ENCODE data around the gene FTSJ1. TPM values are rescaled to one million over a fixed set of nuclear protein-coding genes. Genes with fewer than 3 reads are reported as not detected.

The FTSJ1 gene
- total and polyA plus RNA-seq, 8 donors, result 19.6 to 92.8 (median 39.0) TPM

DNA sequence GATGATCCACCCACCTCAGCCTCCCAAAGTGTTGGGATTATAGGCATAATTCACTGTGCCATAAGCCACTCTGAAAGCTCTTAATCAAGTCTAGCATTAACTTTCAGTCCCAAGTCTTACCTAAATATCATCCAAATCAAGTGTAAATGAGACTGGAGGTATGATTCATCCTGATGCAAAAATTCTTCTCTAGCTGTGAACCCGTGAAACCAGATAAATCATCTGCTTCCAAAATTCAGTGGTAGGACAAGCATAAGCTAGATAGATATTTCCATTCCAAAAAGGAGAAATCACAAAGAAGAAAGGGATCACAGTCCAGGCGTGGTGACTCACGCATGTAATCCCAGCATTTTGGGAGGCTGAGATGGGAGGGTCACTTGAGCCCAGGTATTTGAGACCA, 54.7 kb downstream of the FTSJ1 start:
- TF ChIP-seq, protein P1, sequence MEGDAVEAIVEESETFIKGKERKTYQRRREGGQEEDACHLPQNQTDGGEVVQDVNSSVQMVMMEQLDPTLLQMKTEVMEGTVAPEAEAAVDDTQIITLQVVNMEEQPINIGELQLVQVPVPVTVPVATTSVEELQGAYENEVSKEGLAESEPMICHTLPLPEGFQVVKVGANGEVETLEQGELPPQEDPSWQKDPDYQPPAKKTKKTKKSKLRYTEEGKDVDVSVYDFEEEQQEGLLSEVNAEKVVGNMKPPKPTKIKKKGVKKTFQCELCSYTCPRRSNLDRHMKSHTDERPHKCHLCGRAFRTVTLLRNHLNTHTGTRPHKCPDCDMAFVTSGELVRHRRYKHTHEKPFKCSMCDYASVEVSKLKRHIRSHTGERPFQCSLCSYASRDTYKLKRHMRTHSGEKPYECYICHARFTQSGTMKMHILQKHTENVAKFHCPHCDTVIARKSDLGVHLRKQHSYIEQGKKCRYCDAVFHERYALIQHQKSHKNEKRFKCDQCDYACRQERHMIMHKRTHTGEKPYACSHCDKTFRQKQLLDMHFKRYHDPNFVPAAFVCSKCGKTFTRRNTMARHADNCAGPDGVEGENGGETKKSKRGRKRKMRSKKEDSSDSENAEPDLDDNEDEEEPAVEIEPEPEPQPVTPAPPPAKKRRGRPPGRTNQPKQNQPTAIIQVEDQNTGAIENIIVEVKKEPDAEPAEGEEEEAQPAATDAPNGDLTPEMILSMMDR (IDR thresholded peaks at IDR 0.05), result no peak
- TF ChIP-seq POLR2A (IDR thresholded peaks at IDR 0.05), result no peak
- TF ChIP-seq POLR2AphosphoS5 (IDR thresholded peaks at IDR 0.05), result no peak
- no peak for TF ChIP-seq EP300 (IDR thresholded peaks at IDR 0.05)

DNA sequence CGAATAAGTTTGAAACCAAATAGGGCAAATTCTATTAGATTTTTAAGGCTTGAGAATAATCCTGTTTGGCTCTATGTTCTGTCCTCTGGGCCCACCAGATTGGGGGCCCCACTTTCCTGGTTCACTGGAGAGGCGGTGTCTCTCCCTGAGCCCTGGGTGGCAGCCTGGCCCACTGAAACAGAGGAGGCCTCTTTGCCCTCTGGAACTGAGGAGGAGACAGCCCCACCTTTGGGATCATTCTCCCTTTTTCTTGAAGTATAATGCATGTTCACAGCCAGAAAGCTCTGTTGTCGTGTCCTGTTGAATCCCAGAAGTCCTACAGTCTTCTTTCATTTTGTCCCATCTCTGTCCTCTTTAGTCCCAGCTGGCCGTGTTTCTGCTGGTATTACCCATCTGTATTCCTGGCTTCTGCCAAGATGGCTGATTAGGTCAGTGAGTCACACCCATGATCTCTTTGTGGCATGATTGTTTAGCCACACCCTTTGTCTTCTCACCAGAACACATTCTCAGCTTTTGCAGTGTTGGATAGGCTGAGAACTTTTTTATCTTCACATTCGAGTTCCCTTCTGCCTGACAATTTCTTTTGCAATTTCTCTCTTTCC, 55.5 kb downstream of the FTSJ1 start:
- WGBS, 5 donors, result 55 to 60% (median 56%) methylated on average over 4 to 5 of the region's 5 CpGs
- Histone ChIP-seq H3K4me3 (no peak overlapping the region), H3K27ac (peak overlapping the region in 3 of 5 donors; percentile 48 to 52 (median 52)), H3K4me1 (no peaks in the 10 kb centered on the region), H3K27me3 (no peaks in the 10 kb centered on the region), H3K36me3 (peaks cover 6 to 28% (median 23%) of the 10 kb centered on the region in 4 donors), H3K9me3 (no peaks in the 10 kb centered on the region)
- intact Hi-C loops (cut with DNase I; ENCODE audit: low total_unique reads), result no loop called here
- DNase-seq, result peak in 1 of 2 donors; percentile 40
- TF ChIP-seq EP300 (IDR thresholded peaks at IDR 0.05) (no peak), POLR2A (IDR thresholded peaks at IDR 0.05) (no peak), POLR2AphosphoS5 (IDR thresholded peaks at IDR 0.05) (no peak)
- TF ChIP-seq, protein P1 (IDR thresholded peaks at IDR 0.05), result no peak

More for the DNA sequence above, 54.7 kb downstream of the FTSJ1 start:
- DNase-seq, result no peak
- Histone ChIP-seq H3K4me1 (no peaks in the 10 kb centered on the region), H3K4me3 (no peak overlapping the region), H3K27ac (no peak overlapping the region), H3K27me3 (no peaks in the 10 kb centered on the region), H3K9me3 (no peaks in the 10 kb centered on the region), H3K36me3 (peaks cover 6 to 29% (median 25%) of the 10 kb centered on the region in 4 donors)
- 67 to 90% (median 74%) methylated on average over 1 to 3 of the region's 3 CpGs for WGBS, 5 donors
- intact Hi-C loops (cut with DNase I; ENCODE audit: low total_unique reads), result no loop called here

DNA sequence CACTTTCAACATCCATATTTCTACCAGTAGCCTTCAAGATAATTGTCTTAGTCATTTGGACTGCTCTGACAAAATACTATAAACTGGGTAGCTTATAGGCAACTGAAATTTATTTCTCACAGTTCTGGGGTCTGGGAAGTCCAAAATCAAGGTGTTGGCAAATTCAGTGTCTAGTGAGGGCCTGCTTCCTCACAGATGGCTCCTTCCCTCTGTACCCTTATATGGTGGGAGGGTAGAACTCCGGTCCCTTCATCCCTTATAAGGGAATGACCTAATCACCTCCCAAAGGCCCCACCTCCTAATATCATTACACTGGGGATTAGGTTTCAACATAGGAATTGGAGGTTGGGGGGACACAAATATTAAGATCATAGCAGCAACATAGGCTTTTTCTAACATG, 56.2 kb downstream of the FTSJ1 start:
- no peaks in the 10 kb centered on the region for H3K27me3 ChIP-seq
- intact Hi-C loops (cut with DNase I; ENCODE audit: low total_unique reads), result no loop called here
- DNase-seq, result no peak
- H3K36me3 ChIP-seq, result peaks cover 3 to 21% (median 16%) of the 10 kb centered on the region in 4 donors
- 55 to 95% (median 73%) methylated on average over 1 of the region's 1 CpG for WGBS, 5 donors
- H3K4me1 ChIP-seq, result no peaks in the 10 kb centered on the region
- H3K4me3 ChIP-seq, result no peak overlapping the region
- no peaks in the 10 kb centered on the region for H3K9me3 ChIP-seq
- peak overlapping the region in 2 of 5 donors; percentile 48 to 52 for H3K27ac ChIP-seq
- TF ChIP-seq EP300 (IDR thresholded peaks at IDR 0.05) (no peak), POLR2A (IDR thresholded peaks at IDR 0.05) (no peak), POLR2AphosphoS5 (IDR thresholded peaks at IDR 0.05) (no peak)
- TF ChIP-seq, protein P1 (IDR thresholded peaks at IDR 0.05), result no peak

DNA sequence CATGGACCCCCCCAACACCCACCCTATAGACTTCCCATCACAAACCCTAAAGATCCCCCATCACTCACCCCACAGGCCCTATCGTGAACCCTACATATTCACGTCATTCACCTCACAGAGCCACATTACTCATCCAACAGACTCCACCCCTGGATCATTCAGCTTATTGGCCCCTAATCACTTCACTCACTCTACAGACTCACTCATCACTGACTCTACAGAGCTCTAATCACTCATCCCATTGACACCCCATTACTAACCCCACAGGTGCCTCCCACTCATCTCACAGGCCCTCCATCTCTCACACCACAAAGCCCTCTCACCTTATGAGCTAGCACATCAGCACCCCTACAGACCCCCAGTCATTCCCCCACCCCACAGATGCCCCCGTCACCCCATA, 57.2 kb downstream of the FTSJ1 start:
- 81 to 98% (median 88%) methylated on average over 3 of the region's 3 CpGs for WGBS, 5 donors
- Histone ChIP-seq H3K36me3 (peaks cover 0 to 11% (median 6%) of the 10 kb centered on the region in 4 donors), H3K4me3 (no peak overlapping the region), H3K4me1 (no peaks in the 10 kb centered on the region), H3K27ac (no peak overlapping the region), H3K27me3 (no peaks in the 10 kb centered on the region), H3K9me3 (no peaks in the 10 kb centered on the region)
- no peak for TF ChIP-seq EP300 (IDR thresholded peaks at IDR 0.05)
- TF ChIP-seq POLR2A (IDR thresholded peaks at IDR 0.05), result no peak
- DNase-seq, result no peak
- intact Hi-C loops (cut with DNase I; ENCODE audit: low total_unique reads), result no loop called here

Other genes with a start within 250 kb of the FTSJ1 start
- gene SSX1, start 220.8 kb upstream of the FTSJ1 start, total RNA-seq, result not detected
- gene SSX1, start 220.8 kb upstream of the FTSJ1 start, polyA plus RNA-seq, result not detected
- gene SSX3, start 119.5 kb upstream of the FTSJ1 start, total RNA-seq, result not detected
- gene SSX3, start 119.5 kb upstream of the FTSJ1 start, polyA plus RNA-seq, result not detected
- not detected for gene SSX4, start 92.7 kb upstream of the FTSJ1 start, total RNA-seq
- gene SSX4, start 92.7 kb upstream of the FTSJ1 start, polyA plus RNA-seq, result not detected
- not detected for gene SSX4B, start 64.2 kb upstream of the FTSJ1 start, total RNA-seq
- gene SSX4B, start 64.2 kb upstream of the FTSJ1 start, polyA plus RNA-seq, result not detected
- 10 to 100 TPM in 2 of 5 donors, 1 to 10 TPM in 3; 4.1 to 32.9 (median 6.7) TPM for gene SLC38A5, start 5.9 kb upstream of the FTSJ1 start, total RNA-seq
- 10 to 100 TPM; 19.9 to 45.8 (median 21.1) TPM for gene SLC38A5, start 5.9 kb upstream of the FTSJ1 start, polyA plus RNA-seq
- gene PORCN, start 32.8 kb downstream of the FTSJ1 start, total RNA-seq, result 10 to 100 TPM in 3 of 5 donors, 1 to 10 TPM in 2; 1.8 to 27.4 (median 16.2) TPM
- gene PORCN, start 32.8 kb downstream of the FTSJ1 start, polyA plus RNA-seq, result 10 to 100 TPM in 1 of 3 donors, 1 to 10 TPM in 2; 4.7 to 11.9 (median 6.7) TPM
- 100 to 1,000 TPM in 1 of 5 donors, 10 to 100 TPM in 3, 1 to 10 TPM in 1; 5.8 to 208 (median 46.4) TPM for gene EBP, start 45.6 kb downstream of the FTSJ1 start, total RNA-seq
- gene EBP, start 45.6 kb downstream of the FTSJ1 start, polyA plus RNA-seq, result 100 to 1,000 TPM in 1 of 3 donors, 10 to 100 TPM in 2; 28.9 to 112 (median 74.8) TPM
- 10 to 100 TPM in 2 of 5 donors, 1 to 10 TPM in 2, not detected in 1; 4.6 to 13.6 (median 9.0) TPM for gene TBC1D25, start 63.5 kb downstream of the FTSJ1 start, total RNA-seq
- gene TBC1D25, start 63.5 kb downstream of the FTSJ1 start, polyA plus RNA-seq, result 1 to 10 TPM; 5.2 to 6.5 (median 5.9) TPM
- 100 to 1,000 TPM; 109 to 419 (median 165) TPM for gene RBM3, start 98.3 kb downstream of the FTSJ1 start, total RNA-seq
- gene RBM3, start 98.3 kb downstream of the FTSJ1 start, polyA plus RNA-seq, result 100 to 1,000 TPM; 106 to 229 (median 122) TPM
- gene WDR13, start 121.3 kb downstream of the FTSJ1 start, total RNA-seq, result 100 to 1,000 TPM in 4 of 5 donors, 10 to 100 TPM in 1; 52.0 to 433 (median 194) TPM
- 100 to 1,000 TPM; 121 to 197 (median 165) TPM for gene WDR13, start 121.3 kb downstream of the FTSJ1 start, polyA plus RNA-seq
- 1 to 10 TPM; 2.3 to 8.4 (median 4.1) TPM for gene WAS, start 207.6 kb downstream of the FTSJ1 start, total RNA-seq
- 1 to 10 TPM; 3.7 to 6.2 (median 4.9) TPM for gene WAS, start 207.6 kb downstream of the FTSJ1 start, polyA plus RNA-seq
- 1 to 10 TPM; 1.8 to 5.5 (median 4.5) TPM for gene SUV39H1, start 220.5 kb downstream of the FTSJ1 start, total RNA-seq
- gene SUV39H1, start 220.5 kb downstream of the FTSJ1 start, polyA plus RNA-seq, result 1 to 10 TPM; 3.4 to 4.7 (median 3.7) TPM

Data from stomach (tissue), 9 donors.